Activated T-cell treated with anti-CD3 and anti-CD28 coated beads, Interleukin-2, amount 50 U/mL, for 72 hours (primary cell): Measurements from ENCODE around the gene SKIL. TPM values are rescaled to one million over a fixed set of nuclear protein-coding genes. Genes with fewer than 3 reads are reported as not detected.
A peak's percentile ranks its signal among the peaks of the same experiment; 100 is the strongest.

Experiments
- ATAC-seq, 2 donors: fragments of 150-1000 bp; cut with Tn5 transposase; replicated peaks in 1 of 2; 2 replicates each; pipeline ENCODE4 v1.10.0; 2021; ENCODE audit warnings: moderate library complexity in 2 of 2, mild to moderate bottlenecking in 1 of 2
- DNase-seq, 2 donors: peaks; one replicate each; pipeline ENCODE4 v3.0.0; 2021 to 2022; ENCODE audit warnings: mixed read lengths in 1 of 2
- H3K27ac Mint-ChIP-seq: one replicate; pipeline ENCODE4 v1.8.0; 2022; ENCODE audit warnings: mild to moderate bottlenecking, moderate library complexity, mixed read lengths
- H3K27me3 Mint-ChIP-seq: one replicate; pipeline ENCODE4 v1.8.0; 2022; ENCODE audit warnings: low read depth, mixed read lengths
- H3K36me3 Mint-ChIP-seq, 2 donors: one replicate each; pipeline ENCODE4 v1.8.0; 2022; ENCODE audit warnings: mixed read lengths in 2 of 2, mild to moderate bottlenecking in 1 of 2; ENCODE audit not compliant: insufficient read depth in 2 of 2
- H3K4me1 Mint-ChIP-seq: one replicate; pipeline ENCODE4 v1.8.0; 2022; ENCODE audit warnings: low read depth, mixed read lengths
- H3K4me3 Mint-ChIP-seq, 2 donors: one replicate each; pipeline ENCODE4 v1.8.0; 2022; ENCODE audit warnings: mild to moderate bottlenecking in 2 of 2, mixed read lengths in 2 of 2, moderate library complexity in 2 of 2
- H3K9me3 Mint-ChIP-seq, 2 donors: one replicate each; pipeline ENCODE4 v1.8.0; 2022; ENCODE audit warnings: mixed read lengths in 2 of 2
- total RNA-seq, 2 donors: library from RNA; stranded (reverse); gene quantifications; one replicate each; pipeline ENCODE4 v1.2.3, GENCODE V29; 2022

Gene SKIL
- total RNA-seq, 2 donors from 2014 or later, result 36.2 to 37.3 TPM

DNA sequence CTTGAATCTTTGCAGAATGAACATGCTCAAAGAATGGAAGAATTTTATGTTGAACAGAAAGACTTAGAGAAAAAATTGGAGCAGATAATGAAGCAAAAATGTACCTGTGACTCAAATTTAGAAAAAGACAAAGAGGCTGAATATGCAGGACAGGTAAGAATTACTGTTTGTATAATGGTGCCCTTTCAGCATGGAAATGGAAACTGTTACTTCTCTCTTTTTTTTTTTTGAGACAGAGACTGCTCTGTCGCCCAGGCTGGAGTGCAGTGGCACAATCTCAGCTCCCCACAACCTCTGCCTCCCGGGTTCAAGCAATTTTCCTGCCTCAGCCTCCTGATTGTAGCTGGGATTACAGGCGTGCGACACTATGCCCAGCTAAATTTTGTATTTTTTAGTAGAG lies 33.6 kb downstream of the SKIL start:
- peaks cover 2 to 20% of the 10 kb centered on the region in 2 donors for H3K36me3 Mint-ChIP-seq
- H3K9me3 Mint-ChIP-seq, result no peaks in the 10 kb centered on the region
- peaks cover 10% of the 10 kb centered on the region for H3K4me1 Mint-ChIP-seq
- no peaks in the 10 kb centered on the region for H3K27me3 Mint-ChIP-seq
- no peak overlapping the region for H3K4me3 Mint-ChIP-seq
- no peak overlapping the region for H3K27ac Mint-ChIP-seq
- ATAC-seq (no peak), DNase-seq (no peak)

DNA sequence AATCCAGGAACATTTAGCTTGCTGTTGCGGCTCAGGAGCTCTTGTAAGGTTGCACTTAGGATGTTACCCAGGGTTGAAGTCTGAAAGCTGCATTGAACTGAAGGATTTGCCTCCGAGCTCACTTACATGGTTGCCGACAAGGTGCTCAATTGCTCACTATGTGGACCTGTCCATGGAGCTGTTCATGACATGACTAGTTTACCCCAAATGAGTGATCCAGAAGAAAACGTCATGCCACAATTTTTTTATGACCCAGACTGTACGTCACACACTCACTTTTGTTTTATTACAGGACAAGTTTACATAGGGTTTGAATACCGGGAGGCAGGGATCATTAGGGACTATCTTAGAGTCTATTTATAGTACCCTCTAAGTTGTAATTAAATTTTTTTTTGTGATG lies 40.2 kb downstream of the SKIL start:
- H3K9me3 Mint-ChIP-seq, result no peaks in the 10 kb centered on the region
- no peak overlapping the region for H3K4me3 Mint-ChIP-seq
- H3K4me1 Mint-ChIP-seq, result no peaks in the 10 kb centered on the region
- DNase-seq (no peak), ATAC-seq (no peak)
- no peak overlapping the region for H3K27ac Mint-ChIP-seq
- no peaks in the 10 kb centered on the region for H3K36me3 Mint-ChIP-seq
- no peaks in the 10 kb centered on the region for H3K27me3 Mint-ChIP-seq

DNA sequence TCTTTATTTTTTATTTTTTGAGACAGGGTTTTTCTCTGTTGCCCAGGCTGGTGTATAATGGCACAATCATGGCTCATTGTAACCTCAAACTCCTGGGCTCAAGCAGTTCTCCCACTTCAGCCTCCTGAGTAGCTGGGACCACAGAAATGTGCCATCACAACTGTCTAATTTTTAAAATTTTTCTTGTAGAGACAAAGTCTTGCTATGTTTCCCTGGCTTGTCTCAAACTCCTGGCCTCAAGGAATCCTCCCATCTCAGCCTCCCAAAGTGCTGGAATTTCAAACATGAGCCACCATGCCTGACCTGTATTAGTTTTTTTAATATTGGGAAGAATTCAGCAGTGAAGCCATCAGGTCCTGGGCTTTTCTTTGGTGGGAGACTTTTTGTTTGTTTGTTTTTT lies 47.6 kb downstream of the SKIL start:
- no peaks in the 10 kb centered on the region for H3K27me3 Mint-ChIP-seq
- H3K27ac Mint-ChIP-seq, result no peak overlapping the region
- DNase-seq (no peak), ATAC-seq (no peak)
- no peaks in the 10 kb centered on the region for H3K9me3 Mint-ChIP-seq
- no peaks in the 10 kb centered on the region for H3K36me3 Mint-ChIP-seq
- H3K4me3 Mint-ChIP-seq, result no peak overlapping the region
- no peaks in the 10 kb centered on the region for H3K4me1 Mint-ChIP-seq

DNA sequence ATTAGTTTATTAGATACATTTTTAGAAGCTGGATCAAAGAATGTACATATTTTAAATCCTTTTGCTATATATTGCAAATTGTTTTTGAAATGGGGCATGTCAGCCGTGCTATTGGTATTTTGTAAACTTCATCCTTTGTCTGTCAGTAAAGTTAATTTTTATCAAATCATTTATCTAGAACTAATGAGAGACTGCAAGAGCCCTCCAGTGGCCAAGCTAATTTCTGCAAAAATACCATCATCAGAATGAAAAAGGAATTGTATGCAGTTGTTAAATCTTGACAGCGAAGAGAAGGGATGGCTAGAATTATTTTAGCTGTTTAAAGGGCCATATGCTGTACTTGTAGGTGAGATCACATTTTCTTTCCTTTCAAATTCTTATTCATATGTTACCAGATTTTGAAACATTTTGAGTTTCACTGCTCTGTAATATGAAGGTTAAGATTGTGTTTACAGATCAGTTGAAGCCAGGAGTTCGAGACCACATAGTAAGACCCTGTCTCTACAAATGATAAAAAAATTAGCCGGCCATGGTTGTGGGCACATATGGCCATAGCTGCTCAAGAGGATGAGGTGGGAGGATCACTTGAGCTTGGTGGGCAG lies 53.0 kb downstream of the SKIL start:
- H3K9me3 Mint-ChIP-seq, result no peaks in the 10 kb centered on the region
- no peak for ATAC-seq
- peaks cover 6% of the 10 kb centered on the region for H3K27me3 Mint-ChIP-seq
- no peaks in the 10 kb centered on the region for H3K36me3 Mint-ChIP-seq
- no peak overlapping the region for H3K27ac Mint-ChIP-seq
- peaks cover 5% of the 10 kb centered on the region for H3K4me1 Mint-ChIP-seq
- no peak for DNase-seq
- H3K4me3 Mint-ChIP-seq, result no peak overlapping the region

DNA sequence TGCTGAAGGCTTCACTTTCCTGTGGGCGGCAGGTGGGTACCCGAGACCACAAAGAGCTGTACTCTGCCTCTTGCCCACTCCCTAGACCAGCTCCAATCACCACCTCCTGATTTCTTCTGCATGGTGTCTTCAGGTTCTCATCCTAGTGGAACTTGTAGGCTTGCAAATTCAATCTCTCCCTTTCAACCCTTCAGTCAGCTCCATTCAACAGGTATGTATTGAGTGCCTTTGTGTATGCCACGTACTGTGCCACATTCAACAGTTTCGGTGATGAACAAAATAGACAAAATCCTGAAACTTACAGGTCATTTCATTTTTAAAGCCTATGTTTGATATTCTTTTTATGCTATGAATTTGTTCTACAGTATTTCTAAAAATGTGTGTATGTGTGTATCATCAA lies 55.8 kb downstream of the SKIL start:
- H3K4me1 Mint-ChIP-seq, result peaks cover 9% of the 10 kb centered on the region
- H3K4me3 Mint-ChIP-seq, result no peak overlapping the region
- H3K27ac Mint-ChIP-seq, result no peak overlapping the region
- peaks cover 27% of the 10 kb centered on the region for H3K27me3 Mint-ChIP-seq
- H3K36me3 Mint-ChIP-seq, result peaks cover 0 to under 1% of the 10 kb centered on the region in 2 donors
- DNase-seq (no peak), ATAC-seq (no peak)
- H3K9me3 Mint-ChIP-seq, result no peaks in the 10 kb centered on the region

DNA sequence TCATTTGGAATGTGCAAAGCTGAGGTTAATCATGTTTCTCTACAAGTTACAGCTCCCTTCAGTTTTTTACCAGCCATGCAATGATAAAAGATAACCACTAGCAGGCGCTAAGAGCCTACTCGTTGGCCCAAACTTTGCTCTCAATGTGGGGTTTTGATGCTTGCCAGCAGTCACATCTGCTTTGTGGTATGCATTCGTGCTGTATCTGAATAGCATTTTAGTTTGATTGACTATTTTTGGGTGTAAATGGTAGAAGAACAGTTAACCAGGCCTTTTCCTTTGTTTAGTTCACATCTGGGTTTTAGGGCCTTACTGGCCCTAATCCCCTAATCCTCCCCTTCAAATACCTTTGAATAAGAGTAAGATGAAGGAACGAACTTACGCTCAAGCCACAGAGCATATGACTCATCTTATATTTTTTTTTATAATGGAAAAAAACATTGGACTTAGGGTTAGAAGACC lies 56.7 kb downstream of the SKIL start:
- peak; percentile 56 to 65 for ATAC-seq
- peak; percentile 29 to 51 for DNase-seq

DNA sequence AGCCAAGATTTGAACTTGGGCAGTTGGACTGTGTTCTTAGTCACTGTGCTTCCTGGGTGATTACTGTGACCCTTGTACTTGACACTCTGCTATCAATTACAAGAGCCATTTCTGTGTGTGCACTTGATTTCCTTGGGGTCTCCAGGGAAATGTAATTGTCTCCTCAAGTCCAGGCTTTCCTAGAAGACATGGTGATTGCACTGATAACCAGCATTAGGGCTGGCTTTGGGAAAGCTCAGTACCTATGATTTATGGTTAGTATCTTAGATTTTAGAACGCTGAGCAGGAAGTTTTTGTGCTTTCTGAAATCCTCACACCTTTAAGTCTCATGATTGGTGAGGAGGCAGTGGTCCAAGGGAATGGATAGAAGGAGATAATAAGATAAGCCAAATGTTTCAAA lies 59.6 kb downstream of the SKIL start:
- Mint-ChIP-seq H3K27me3 (peaks cover 46% of the 10 kb centered on the region), H3K4me3 (no peak overlapping the region), H3K36me3 (peaks cover 0 to 2% of the 10 kb centered on the region in 2 donors), H3K27ac (no peak overlapping the region), H3K9me3 (no peaks in the 10 kb centered on the region), H3K4me1 (peaks cover 15% of the 10 kb centered on the region)
- DNase-seq, result no peak
- no peak for ATAC-seq

More for the DNA sequence above, 56.7 kb downstream of the SKIL start:
- no peaks in the 10 kb centered on the region for H3K9me3 Mint-ChIP-seq
- H3K36me3 Mint-ChIP-seq, result peaks cover 0 to 2% of the 10 kb centered on the region in 2 donors
- peaks cover 29% of the 10 kb centered on the region for H3K27me3 Mint-ChIP-seq
- peaks cover 11% of the 10 kb centered on the region for H3K4me1 Mint-ChIP-seq
- H3K4me3 Mint-ChIP-seq, result no peak overlapping the region
- H3K27ac Mint-ChIP-seq, result no peak overlapping the region

DNA sequence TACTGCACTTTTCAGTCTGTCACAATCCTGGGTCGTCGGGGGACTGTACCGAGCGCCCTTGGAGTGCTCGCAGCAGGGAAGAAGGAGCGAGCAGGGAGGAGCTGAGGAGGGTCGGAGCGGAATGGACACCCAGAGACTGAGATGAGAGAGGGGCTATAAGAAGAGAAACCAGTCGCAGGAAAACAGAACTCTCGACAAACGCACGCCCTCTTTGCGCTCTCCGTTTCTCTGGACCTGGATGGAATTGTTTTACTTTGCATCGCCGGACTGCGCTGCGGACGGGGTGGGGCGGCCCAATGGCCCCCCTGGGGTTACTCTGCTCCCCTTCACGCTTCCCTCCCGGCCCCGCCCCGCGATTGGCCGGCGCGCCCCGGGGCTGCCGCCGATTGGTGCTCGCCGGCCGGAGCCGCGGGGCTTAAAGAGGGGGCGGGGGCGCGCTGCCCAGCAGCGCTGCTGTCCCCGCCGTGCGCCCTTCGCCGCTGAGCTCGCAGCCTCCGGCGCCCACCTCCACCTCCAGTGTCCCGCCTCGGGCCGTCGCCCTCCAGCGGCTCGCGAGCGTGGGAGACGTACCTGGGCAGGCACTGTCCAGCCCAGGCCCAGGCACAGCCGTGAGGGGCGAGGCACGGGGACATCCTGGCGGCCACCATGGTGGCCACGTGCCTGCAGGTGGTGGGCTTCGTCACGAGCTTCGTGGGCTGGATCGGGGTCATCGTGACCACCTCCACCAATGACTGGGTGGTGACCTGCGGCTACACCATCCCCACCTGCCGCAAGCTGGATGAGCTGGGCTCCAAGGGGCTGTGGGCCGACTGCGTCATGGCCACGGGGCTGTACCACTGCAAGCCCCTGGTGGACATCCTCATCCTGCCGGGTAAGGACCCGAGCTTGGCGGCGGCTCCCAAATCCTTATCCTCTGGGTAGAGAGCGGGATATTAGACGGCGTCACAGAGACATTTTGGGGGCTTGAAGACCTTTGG lies 61.2 kb downstream of the SKIL start, which contains the start of gene CLDN11:
Gene CLDN11, plus strand, starts transcription at position 447 of the 977 bp plus-strand sequence. Its CDS starts 199 bp downstream, at position 646.
- DNase-seq (peak in 1 of 2 donors; percentile 11), ATAC-seq (peak; percentile 57 to 68)
- H3K9me3 Mint-ChIP-seq, result no peaks in the 10 kb centered on the region
- no peak within 1 kb of the TSS for H3K27ac Mint-ChIP-seq
- peaks cover 15% of the 10 kb centered on the region for H3K4me1 Mint-ChIP-seq
- H3K36me3 Mint-ChIP-seq, result peaks cover 0 to 2% of the 10 kb centered on the region in 2 donors
- H3K4me3 Mint-ChIP-seq, result peak within 1 kb of the TSS; percentile 84 to 93
- H3K27me3 Mint-ChIP-seq, result peaks cover 40% of the 10 kb centered on the region

DNA sequence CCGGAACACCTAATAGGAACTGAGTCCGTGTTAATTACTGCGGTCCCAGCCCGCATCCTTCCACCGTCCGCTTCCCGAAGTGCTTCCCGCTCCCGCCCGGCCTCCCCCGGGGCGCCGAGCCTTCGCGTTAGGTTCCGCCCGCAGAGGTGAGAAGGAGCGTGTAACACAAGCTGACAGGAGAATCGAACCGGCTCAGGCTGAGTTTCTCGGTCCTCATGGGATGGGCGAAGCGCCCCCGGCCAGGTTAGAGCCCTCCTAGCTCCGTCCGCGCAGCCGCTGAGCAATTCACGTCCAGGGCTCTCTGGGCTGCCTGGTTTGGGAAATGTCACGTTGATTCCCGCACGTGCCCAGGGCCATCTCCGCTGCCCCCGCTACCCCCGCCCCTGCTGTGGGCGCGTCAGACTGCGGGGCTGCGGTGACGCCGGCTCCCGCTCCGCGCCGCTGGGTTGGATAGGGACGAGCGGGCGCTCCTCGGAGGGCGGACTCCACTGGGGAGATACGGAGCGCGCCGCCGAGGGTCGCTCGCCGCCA lies 62.1 kb downstream of the SKIL start:
- ATAC-seq, result peak; percentile 24 to 43

DNA sequence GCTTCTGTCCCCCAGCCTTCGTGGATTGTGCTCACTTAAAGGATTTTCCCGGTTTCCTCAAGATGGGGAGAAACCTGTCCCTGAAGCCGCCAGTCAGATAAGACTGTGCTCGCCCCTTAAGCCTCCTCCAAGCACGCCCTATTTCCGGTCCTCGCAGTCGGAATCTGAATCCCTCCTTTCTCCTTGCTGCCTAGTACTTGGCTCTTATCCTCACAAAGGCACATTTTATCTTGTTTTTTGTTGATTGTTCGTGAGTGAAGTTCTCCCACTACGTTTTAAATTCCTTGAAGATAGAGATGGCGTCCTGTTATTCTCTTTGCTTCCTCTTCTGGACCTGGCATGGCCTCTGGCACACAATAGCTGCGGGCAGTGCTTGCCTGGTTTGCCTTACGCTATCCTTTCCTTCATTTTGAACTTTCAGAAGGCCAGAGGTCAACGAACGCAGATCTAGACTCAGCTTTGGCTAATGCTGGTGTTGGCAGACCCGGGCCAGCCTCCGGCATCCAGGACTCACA lies 62.8 kb downstream of the SKIL start:
- Mint-ChIP-seq H3K4me1 (peaks cover 10% of the 10 kb centered on the region), H3K4me3 (peak overlapping the region; percentile 7 to 23), H3K9me3 (no peaks in the 10 kb centered on the region), H3K27me3 (peaks cover 40% of the 10 kb centered on the region), H3K36me3 (peaks cover 0 to 2% of the 10 kb centered on the region in 2 donors), H3K27ac (no peak overlapping the region)
- ATAC-seq (no peak), DNase-seq (no peak)

More for the DNA sequence above, 62.1 kb downstream of the SKIL start:
- H3K36me3 Mint-ChIP-seq, result peaks cover 0 to 2% of the 10 kb centered on the region in 2 donors
- DNase-seq, result no peak
- no peaks in the 10 kb centered on the region for H3K9me3 Mint-ChIP-seq
- peaks cover 40% of the 10 kb centered on the region for H3K27me3 Mint-ChIP-seq
- peaks cover 10% of the 10 kb centered on the region for H3K4me1 Mint-ChIP-seq
- no peak overlapping the region for H3K27ac Mint-ChIP-seq
- H3K4me3 Mint-ChIP-seq, result peak overlapping the region; percentile 60 to 62

DNA sequence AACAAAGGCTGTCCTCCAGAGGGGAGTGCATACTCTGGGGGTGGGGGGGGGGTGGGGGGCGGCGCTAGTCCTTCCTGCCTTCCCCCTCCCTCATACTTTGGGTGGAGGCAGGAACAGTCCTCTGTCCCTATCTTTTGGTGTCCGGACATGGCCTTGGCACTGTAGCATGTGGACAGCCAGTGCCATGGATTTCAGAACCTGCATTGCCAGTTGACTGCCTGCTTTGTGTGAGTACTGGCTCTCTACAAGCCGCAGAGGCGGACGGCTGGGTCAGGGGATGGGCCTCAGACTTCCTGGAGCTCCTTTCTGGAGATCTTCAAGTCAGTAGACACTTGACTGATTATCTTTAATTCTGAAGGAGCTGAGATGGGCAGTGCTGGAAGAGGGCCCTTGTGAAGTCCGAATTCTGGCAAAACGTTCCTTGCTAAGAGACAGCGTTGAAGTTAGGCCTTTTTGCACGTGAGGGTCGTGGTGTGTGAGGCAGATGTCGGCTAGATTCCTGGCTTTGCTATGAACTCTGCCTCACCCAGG lies 63.7 kb downstream of the SKIL start:
- Mint-ChIP-seq H3K4me3 (no peak overlapping the region), H3K4me1 (peaks cover 10% of the 10 kb centered on the region), H3K36me3 (peaks cover 0 to 2% of the 10 kb centered on the region in 2 donors), H3K9me3 (no peaks in the 10 kb centered on the region), H3K27ac (no peak overlapping the region), H3K27me3 (peaks cover 38% of the 10 kb centered on the region)
- ATAC-seq (no peak), DNase-seq (no peak)

DNA sequence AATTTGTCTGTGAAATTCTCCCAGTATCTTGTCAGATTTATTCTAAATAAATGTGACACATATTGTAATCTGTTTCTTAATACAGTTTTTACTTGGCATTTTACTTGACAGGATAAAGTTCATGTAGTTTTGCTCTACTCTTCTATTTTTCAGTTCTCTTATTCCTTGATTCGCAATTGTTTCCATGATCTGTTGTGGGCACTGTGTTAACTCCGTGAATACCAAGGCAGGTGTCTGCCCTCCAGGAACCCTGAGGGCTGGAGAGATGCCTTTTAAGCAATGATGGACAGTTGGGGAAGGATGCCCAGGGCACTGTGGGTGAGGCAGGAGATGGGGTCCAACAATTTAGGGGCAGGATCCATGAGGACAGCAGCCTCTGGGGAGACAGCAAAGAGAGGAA lies 64.2 kb downstream of the SKIL start:
- no peaks in the 10 kb centered on the region for H3K9me3 Mint-ChIP-seq
- H3K27ac Mint-ChIP-seq, result no peak overlapping the region
- H3K4me1 Mint-ChIP-seq, result peaks cover 10% of the 10 kb centered on the region
- H3K36me3 Mint-ChIP-seq, result peaks cover 0 to 2% of the 10 kb centered on the region in 2 donors
- no peak for DNase-seq
- no peak for ATAC-seq
- peaks cover 34% of the 10 kb centered on the region for H3K27me3 Mint-ChIP-seq
- H3K4me3 Mint-ChIP-seq, result no peak overlapping the region
